Gastroesophageal sphincter (tissue), 3 donors: ENCODE measurements around the gene GRIK2.

ENCODE experiments used
- CTCF ChIP-seq, 4 experiments: fragments of 200-600 bp in 2 of 4; fragments of 450-650 bp in 2 of 4; sonication (generic) in 1 of 4; IDR thresholded peaks; one replicate each; pipeline ENCODE4 v1.5.1; 2017 to 2019; ENCODE audit warnings: antibody characterized with exemption in 4 of 4, mild to moderate bottlenecking in 2 of 4, moderate library complexity in 2 of 4
- EP300 ChIP-seq: sonication (generic); formaldehyde crosslinking; IDR thresholded peaks from one replicate; pipeline ENCODE4 v1.6.1; 2017; ENCODE audit warnings: antibody characterized with exemption, mild to moderate bottlenecking
- POLR2A ChIP-seq, 2 donors: fragments of 450-650 bp; IDR thresholded peaks; one replicate each; pipeline ENCODE4 v1.6.1; 2017; ENCODE audit warnings: antibody characterized with exemption in 2 of 2, mild to moderate bottlenecking in 2 of 2, moderate library complexity in 1 of 2

- TF ChIP-seq POLR2A (IDR thresholded peaks at IDR 0.05) (no peak), CTCF (IDR thresholded peaks at IDR 0.05) (no peak), EP300 (no peak)
Observed at GRCh38 chr6:101738481-101738880, 345.0 kb downstream of the GRIK2 start.
